HEK293 (cell line): ENCODE measurements around the gene ADD2.

Experiments used
- CTCF ChIP-seq: fragments of 450-650 bp; formaldehyde crosslinking; IDR thresholded peaks from 2 replicates; pipeline ENCODE4 v1.5.1; 2016; ENCODE audit warnings: missing biosample characterization, missing genetic modification characterization
- KLF9 ChIP-seq: fragments of 450-650 bp; formaldehyde crosslinking; IDR thresholded peaks from 2 replicates; pipeline ENCODE4 v1.5.1; 2016; ENCODE audit warnings: missing biosample characterization, missing genetic modification characterization, low read depth
- SP7 ChIP-seq: fragments of 450-650 bp; formaldehyde crosslinking; IDR thresholded peaks from 2 replicates; pipeline ENCODE4 v1.5.1; 2016; ENCODE audit warnings: missing biosample characterization, missing genetic modification characterization
- TCF7L2 ChIP-seq: IDR thresholded peaks from 2 replicates; pipeline ENCODE4 v1.6.1; 2011; ENCODE audit warnings: low read depth, mild to moderate bottlenecking, inconsistent platforms, low read length, moderate library complexity, borderline replicate concordance
- YY1 ChIP-seq: fragments of 450-650 bp; formaldehyde crosslinking; IDR thresholded peaks from 2 replicates; pipeline ENCODE4 v1.5.1; 2018; ENCODE audit warnings: missing biosample characterization, missing genetic modification characterization
- ZFHX2 ChIP-seq: fragments of 450-650 bp; formaldehyde crosslinking; conservative IDR thresholded peaks from 2 replicates; pipeline ENCODE4 v1.5.1; 2016; ENCODE audit warnings: missing biosample characterization, missing genetic modification characterization
- ZNF16 ChIP-seq: fragments of 450-650 bp; formaldehyde crosslinking; IDR thresholded peaks from 2 replicates; pipeline ENCODE4 v1.5.1; 2016; ENCODE audit warnings: low read depth, missing biosample characterization, missing genetic modification characterization
- ZNF184 ChIP-seq: fragments of 450-650 bp; IDR thresholded peaks from 2 replicates; pipeline ENCODE4 v1.5.1; 2018; ENCODE audit warnings: missing biosample characterization, mild to moderate bottlenecking, missing genetic modification characterization
- ZNF274 ChIP-seq, 2 experiments: fragments of 200-500 bp in 1 of 2; fragments of 450-650 bp in 1 of 2; sonication (Bioruptor generic) in 1 of 2; formaldehyde crosslinking in 1 of 2; IDR thresholded peaks; 2 replicates each; pipeline versions ENCODE4 v1.5.1 to v1.6.1; 2014 to 2016; ENCODE audit warnings: borderline replicate concordance in 1 of 2, inconsistent platforms in 1 of 2, low read length in 1 of 2, missing biosample characterization in 1 of 2, missing genetic modification characterization in 1 of 2
- ZNF366 ChIP-seq: fragments of 450-650 bp; formaldehyde crosslinking; conservative IDR thresholded peaks from 2 replicates; pipeline ENCODE4 v1.5.1; 2016; ENCODE audit warnings: missing biosample characterization, missing genetic modification characterization
- ZNF426 ChIP-seq: fragments of 450-650 bp; formaldehyde crosslinking; IDR thresholded peaks from 2 replicates; pipeline ENCODE4 v1.5.1; 2017; ENCODE audit warnings: missing biosample characterization, missing genetic modification characterization, mild to moderate bottlenecking, inconsistent platforms, moderate library complexity
- ZNF580 ChIP-seq: fragments of 450-650 bp; formaldehyde crosslinking; IDR thresholded peaks from 2 replicates; pipeline ENCODE4 v1.5.1; 2016; ENCODE audit warnings: missing biosample characterization, missing genetic modification characterization
- TF ChIP-seq, protein P1 (sequence below): fragments of 450-650 bp; formaldehyde crosslinking; IDR thresholded peaks from 2 replicates; pipeline ENCODE4 v1.5.1; 2016; ENCODE audit warnings: missing biosample characterization, missing genetic modification characterization, borderline replicate concordance
- TF ChIP-seq, protein P2 (sequence below): fragments of 450-650 bp; formaldehyde crosslinking; IDR thresholded peaks from 2 replicates; pipeline ENCODE4 v1.5.1; 2017; ENCODE audit warnings: missing biosample characterization, missing genetic modification characterization

- no peak for TF ChIP-seq ZNF184 (tag by site-specific recombination)
- no peak for TF ChIP-seq ZNF426 (tag by site-specific recombination)
- no peak for TF ChIP-seq ZNF16 (tag by site-specific recombination)
- TF ChIP-seq, protein P1, sequence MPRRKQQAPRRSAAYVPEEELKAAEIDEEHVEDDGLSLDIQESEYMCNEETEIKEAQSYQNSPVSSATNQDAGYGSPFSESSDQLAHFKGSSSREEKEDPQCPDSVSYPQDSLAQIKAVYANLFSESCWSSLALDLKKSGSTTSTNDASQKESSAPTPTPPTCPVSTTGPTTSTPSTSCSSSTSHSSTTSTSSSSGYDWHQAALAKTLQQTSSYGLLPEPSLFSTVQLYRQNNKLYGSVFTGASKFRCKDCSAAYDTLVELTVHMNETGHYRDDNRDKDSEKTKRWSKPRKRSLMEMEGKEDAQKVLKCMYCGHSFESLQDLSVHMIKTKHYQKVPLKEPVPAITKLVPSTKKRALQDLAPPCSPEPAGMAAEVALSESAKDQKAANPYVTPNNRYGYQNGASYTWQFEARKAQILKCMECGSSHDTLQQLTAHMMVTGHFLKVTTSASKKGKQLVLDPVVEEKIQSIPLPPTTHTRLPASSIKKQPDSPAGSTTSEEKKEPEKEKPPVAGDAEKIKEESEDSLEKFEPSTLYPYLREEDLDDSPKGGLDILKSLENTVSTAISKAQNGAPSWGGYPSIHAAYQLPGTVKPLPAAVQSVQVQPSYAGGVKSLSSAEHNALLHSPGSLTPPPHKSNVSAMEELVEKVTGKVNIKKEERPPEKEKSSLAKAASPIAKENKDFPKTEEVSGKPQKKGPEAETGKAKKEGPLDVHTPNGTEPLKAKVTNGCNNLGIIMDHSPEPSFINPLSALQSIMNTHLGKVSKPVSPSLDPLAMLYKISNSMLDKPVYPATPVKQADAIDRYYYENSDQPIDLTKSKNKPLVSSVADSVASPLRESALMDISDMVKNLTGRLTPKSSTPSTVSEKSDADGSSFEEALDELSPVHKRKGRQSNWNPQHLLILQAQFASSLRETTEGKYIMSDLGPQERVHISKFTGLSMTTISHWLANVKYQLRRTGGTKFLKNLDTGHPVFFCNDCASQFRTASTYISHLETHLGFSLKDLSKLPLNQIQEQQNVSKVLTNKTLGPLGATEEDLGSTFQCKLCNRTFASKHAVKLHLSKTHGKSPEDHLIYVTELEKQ (tag by site-specific recombination), result no peak
- TF ChIP-seq CTCF (tag by site-specific recombination), result no peak
- TF ChIP-seq ZFHX2 (tag by site-specific recombination), result no peak
- no peak for TF ChIP-seq ZNF274 (IDR thresholded peaks at IDR 0.05; ENCODE audit: low read length)
- TF ChIP-seq ZNF274 (tag by site-specific recombination; IDR thresholded peaks at IDR 0.05; ENCODE audit: borderline replicate concordance), result no peak
- TF ChIP-seq ZNF580 (tag by site-specific recombination), result no peak
- TF ChIP-seq TCF7L2, result no peak
- TF ChIP-seq SP7 (tag by site-specific recombination), result no peak
- TF ChIP-seq KLF9, result no peak
- TF ChIP-seq ZNF366, result no peak
- TF ChIP-seq, protein P2, sequence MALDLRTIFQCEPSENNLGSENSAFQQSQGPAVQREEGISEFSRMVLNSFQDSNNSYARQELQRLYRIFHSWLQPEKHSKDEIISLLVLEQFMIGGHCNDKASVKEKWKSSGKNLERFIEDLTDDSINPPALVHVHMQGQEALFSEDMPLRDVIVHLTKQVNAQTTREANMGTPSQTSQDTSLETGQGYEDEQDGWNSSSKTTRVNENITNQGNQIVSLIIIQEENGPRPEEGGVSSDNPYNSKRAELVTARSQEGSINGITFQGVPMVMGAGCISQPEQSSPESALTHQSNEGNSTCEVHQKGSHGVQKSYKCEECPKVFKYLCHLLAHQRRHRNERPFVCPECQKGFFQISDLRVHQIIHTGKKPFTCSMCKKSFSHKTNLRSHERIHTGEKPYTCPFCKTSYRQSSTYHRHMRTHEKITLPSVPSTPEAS (tag by site-specific recombination), result no peak
- TF ChIP-seq YY1 (tag by site-specific recombination), result no peak
Measured at GRCh38 chr2:70626254-70626990, 141.6 kb downstream of the ADD2 start.
